Suppressor macrophage treated with lipopolysaccharide for 4 hours (primary cell): ENCODE results near the gene TTYH3.
"Not testable (repeated sequence)": the region's sequence is repeated elsewhere in the genome, so short reads cannot be mapped to it uniquely, and the experiment has no call there.

ENCODE experiments used
- DNase-seq: peaks from one replicate; pipeline ENCODE4 v3.0.0-alpha.2; 2020

The TTYH3 gene

GRCh38 chr7:2603044-2603965 is 28.5 kb upstream of the TTYH3 start:
- no peak for DNase-seq

GRCh38 chr7:2604608-2605174 is 27.1 kb upstream of the TTYH3 start:
- DNase-seq: no peak

- no peak for DNase-seq
Measured at GRCh38 chr7:2605608-2606538, 25.9 kb upstream of the TTYH3 start.

GRCh38 chr7:2606539-2606936 is 25.2 kb upstream of the TTYH3 start:
- DNase-seq: no peak

DNA sequence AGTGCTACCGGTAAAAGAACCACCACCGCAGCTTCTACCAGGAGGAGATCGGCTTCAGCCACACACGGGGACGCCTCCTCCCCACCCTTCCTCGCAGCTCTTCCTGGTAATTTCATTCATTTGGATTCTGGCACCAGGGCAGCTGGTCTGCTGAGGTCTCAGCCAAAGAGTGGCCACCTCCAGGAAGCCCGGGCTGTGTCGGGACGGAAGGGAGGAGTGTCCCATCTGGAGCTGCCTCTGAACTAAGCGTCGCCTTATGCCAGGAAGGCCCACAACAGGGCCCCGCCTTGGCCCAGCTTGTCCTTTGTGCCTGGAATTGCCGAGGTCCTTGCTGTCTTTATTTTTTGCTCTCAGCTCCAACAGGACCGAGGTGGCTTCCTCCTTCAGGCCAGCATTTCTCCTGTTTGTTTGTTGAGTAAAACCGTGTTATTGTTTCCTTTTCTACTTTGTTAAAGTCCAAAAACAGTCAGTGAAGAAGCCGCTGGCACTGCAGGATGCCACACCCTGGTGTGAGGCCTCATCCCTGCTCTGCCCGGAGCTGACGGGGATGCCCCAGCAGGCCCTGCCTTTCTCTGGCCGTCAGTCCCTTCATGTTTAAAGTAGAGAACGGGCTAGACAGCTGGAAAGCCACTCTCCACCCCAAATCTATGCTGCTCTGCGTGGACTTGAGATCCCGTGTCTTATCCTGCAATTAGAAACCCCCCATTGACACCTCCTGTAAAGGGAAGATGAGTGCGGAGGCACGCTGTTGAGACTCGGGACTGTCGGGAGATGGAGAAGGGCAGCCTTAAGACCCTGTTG is 24.5 kb upstream of the TTYH3 start:
- peak; percentile 75 for DNase-seq

DNA sequence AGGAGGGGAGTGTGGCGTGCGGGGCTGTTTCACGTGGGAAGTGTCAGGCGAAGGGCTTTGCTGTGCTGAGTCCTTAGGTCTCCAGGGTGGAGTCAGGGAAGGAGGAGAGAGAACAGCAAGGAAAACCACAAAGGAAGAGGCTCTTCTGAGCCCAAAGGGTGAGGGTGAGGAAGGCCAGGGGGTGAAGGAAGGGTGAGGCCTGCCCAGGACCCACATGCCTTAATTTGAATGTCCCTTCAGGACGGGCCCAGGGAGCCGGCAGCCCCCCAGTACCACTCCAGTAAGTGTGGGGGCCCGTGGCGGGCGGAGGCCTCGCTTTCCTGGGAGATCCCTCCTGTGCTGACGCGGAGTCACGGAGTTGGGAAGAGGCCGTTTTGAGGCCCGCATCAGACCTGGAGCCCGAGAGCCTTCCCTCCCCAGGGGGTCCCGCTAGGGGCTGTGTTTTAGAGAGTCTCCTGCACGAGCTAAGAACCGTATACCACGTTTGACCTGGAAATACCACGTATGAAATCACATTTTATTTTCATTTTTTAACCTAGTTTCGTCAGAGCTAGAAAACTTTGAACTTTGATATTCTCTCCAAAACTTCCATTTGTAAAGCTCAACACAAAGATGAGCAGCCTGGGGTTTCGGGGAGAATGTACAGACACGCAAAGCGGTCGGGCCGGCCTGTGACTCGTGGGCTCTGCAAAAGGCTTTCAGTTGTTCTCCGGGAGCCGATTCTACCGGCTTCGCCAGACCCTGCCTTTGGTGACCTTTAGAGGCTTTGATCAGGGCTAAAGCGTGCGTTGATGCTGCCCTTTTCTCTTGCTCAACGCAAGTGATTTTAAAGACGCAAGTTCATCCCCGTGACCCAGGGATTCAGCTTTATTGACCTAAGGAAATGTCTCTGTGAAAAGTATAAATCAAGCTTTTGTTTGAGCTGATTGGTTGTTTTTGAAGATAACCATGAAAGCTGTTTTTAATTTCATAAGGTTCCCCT is 23.6 kb upstream of the TTYH3 start:
- peak; percentile 88 for DNase-seq

- peak; percentile 87 for DNase-seq
Measured at GRCh38 chr7:2608921-2609411, 22.8 kb upstream of the TTYH3 start.

DNA sequence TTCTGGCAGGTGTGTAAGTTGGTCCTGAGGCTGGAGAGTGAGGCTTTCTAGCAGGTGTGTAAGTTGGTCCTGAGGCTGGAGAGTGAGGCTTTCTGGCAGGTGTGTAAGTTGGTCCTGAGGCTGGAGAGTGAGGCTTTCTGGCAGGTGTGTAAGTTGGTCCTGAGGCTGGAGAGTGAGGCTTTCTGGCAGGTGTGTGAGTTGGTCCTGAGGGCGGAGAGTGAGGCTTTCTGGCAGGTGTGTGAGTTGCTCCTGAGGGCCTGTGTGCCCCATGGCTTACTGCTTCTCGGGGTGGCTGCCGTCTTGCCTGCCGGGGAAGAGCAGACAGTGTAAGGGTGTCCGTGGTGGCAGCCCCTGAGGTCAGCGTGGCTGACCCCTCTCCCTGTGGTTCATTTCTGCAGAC is 22.1 kb upstream of the TTYH3 start:
- DNase-seq: not testable (repeated sequence)

DNA sequence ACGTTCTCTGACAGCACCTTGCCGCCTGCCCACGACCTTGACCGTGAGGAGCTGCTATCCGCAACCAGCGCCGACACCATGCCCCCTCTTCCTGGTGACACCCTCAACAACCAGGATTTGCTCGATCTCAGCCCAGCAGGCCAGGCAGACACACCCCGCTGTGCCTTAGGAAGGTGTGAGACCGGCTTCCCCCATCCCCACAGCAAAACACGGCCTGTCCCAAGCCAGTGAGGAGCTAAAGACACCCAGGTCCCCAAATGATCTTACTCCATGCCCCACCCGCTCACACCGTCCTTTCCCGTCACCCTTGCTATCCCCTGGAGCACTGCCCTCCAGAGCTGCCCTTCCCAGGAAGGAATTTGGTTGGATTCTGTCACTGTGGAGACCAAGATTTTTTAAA is 21.3 kb upstream of the TTYH3 start:
- no peak for DNase-seq

DNA sequence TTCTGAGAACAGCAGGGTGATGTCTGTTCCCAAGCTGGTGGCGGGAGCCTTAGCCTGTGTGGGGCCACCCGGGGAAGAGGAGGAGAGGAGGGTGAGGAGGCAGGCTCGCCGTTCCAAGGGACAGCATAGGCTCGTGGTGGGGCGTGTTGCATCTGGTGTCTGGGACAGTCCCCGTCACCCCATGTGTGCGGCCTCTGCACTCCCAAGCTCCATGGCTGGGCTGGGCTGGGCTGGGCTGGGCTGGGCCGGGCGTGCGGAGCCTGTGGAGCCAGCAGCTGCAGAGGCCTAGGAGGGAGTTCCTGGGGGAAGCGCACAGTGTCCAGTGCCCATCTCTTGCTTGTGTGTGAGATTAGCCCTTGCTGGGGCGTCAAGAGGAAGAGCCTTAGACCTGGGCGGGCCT is 20.9 kb upstream of the TTYH3 start:
- no peak for DNase-seq

DNA sequence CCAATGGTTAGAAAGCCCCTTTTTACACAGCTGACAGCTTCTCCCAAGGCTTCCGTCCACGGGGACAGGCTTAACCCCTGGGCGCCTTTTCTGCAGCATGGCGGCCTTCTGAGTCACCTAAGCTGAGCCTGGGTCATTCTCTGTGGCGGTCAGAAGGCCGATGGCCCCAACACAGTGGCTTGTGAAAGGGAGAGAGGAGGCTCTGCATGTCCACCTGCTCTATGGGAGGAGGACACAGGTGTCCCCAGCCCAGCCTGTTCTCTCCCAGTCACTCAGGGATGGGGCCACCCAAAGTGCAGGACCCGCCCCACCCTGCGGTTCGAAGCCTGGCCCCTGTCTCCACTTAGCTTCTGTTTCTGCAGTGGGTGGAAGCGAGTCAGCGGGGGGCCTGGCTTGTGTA is 20.4 kb upstream of the TTYH3 start:
- peak; percentile 24 for DNase-seq

DNA sequence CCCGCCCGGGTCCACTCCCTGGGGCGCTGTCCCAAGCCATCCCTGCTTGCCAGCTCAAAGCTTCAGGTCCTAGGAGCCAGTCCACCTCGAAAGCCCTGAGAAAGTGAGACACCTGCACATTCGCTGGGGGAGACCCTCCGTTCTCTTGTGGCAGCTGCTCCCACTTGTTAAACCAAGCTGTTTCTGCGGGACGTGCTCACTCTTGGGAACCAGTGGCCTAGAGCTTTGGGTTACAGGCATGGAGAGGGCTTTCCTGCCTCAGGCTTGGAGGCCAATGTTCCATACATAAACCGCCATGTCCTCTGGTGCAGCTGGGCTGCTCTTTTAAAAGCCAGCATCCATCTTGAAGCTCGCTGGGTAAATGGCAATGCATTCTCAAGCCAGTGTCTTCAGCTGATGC is 19.9 kb upstream of the TTYH3 start:
- DNase-seq: no peak

DNA sequence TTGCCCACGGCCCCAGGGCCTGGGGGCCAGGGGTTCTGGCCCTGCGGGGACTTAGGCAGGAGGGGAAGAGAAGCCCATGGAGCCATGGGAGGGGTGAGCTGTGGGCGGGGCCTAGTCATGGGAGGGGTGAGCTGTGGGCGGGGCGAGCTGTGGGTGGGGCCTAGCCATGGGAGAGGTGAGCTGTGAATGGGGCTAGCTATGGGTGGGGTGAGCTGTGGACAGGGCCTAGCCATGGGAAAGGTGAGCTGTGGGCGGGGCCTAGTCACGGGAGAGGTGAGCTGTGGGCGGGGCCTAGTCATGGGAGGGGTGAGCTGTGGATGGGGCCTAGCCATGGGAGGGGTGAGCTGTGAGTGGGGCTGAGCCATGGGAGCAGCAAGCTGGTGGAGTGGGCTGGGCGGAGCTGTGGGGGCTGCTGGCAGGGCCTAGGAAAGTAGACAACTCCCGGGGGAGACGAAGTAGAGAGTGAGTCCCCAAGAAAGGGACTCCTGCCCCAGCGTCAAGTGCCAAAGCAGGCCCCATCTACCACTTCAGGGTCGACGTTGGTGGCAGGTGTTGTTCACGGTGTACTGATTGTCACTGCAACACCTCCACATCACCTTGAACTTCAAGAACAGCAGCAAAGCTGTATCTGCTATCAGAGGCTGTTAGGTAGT is 19.2 kb upstream of the TTYH3 start:
- no peak for DNase-seq

DNA sequence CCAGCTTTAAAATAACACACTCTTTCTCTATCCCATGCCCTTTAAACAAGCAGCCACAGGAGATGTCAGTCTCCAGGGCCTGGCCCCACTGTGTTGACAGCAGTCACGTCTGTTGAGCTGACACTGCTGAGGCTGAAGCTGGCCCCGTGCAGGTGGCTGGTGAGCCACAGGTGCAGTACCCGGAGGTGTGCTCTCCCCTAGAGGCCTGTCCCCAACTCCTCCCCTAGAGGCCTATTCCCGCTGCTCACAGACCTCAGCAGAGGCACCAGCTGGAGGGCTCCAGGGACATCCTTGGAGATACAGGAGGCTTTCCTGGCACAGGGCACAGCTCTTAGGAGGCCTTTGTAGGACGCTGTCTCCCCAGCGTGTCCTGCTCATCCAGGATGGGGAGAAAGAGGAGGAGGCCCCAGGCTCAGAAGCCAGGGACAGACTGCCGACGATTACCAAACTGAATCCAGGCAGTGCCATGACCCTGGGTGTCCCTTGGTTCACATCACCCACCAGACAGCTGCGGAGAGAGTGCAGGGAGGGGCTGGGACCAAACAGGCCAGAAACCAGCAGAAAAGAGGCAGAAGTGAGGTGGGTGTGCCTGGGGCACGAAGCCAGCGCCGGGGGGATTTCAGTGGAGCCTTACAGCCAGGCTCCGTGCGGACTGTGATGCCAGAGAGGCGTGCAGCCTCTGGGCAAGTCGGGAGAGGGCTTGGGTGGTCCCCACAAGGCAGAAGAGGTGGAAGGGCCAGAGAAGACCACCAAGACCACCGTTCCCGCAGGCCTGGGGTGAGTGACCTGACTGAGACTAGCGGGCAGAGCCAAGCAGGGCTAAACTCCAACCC is 18.5 kb upstream of the TTYH3 start:
- no peak for DNase-seq

GRCh38 chr7:2613931-2614600 is 17.7 kb upstream of the TTYH3 start:
- peak; percentile 58 for DNase-seq

DNA sequence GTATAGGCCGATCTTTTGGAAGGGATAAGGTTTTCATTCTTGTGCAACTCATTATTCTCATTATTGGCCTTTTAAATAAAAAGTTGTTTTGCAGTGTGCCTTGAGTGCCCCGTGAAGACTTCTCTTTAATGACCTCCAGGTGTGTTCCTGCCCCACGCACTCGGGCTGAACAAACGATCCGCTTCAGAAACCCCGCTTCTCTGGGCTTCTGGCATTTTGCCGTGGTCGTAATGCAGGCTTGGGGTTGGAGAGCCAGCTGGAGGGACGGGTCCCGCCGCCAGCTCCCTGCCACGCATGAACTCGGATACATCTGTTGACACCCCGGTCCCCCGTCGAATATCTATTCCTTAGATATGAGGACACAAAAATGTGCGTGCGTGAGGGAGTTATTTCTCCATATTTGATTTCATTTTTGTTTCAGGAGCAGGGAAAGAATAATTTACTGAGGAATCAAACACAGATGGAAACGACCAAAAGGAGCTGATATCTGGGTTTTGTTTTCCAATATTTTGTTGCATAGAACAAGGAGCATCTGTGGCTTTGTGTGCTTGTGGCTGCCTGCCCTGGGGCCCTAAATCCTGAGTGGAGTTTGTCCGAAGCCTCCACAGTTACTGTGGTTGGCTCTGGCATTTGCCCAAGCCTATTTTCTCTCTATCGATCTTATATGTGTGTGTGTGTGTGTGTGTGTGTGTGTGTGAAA is 17.0 kb upstream of the TTYH3 start:
- DNase-seq: no peak

DNA sequence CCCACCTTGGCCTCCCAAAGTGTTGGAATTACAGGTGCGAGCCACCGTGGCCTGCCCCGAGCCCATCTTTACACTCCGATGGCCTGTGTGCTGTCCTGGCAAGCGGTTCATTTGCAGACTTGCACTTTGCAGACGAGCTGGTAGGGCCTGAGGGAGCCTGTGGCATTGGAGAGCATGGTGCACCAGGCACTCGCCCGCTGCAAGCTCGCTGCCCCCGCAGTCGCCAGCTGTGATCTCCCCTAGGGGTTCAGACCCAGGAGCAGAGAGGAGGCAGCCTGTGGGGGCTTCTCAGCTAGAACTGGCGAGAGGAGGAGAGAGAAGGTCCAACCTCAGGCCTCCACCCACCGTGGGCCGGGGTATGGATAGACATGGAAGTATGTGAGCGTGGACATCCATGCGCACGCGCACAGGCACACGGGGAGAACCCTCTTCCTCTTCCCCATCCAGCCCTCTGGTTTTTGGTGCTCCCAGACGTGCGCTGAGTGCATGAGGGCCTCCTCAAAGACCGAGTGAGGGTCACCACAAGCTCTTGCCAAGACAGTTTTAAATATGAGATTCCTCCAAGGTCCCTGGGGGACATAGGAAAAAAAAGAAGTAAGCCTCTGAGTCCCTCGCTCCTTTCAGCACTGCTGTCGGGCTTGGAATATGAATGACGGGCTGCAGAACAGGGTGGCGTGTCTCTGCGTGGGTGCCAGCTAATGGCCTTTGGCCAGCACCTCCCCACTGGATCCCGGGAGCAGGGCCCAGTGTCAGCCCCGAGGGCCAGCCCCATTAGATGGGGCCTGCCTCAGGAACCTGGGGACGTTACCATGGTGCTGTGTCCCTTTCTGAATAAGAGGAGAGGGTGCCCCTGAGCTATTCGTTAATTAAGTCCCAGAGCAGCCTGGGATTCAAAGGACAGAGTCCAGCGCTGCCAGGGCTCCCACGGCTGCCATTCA is 15.1 kb upstream of the TTYH3 start:
- DNase-seq: no peak
